H1 (cell line): ENCODE data around the gene TGFB1. TPM values are rescaled to one million over a fixed set of nuclear protein-coding genes. Genes with fewer than 3 reads are reported as not detected.

Experiments
- CTCF ChIA-PET: fragments of 300-600 bp; sonication (Branson Sonifier 250); formaldehyde crosslinking; loops from one replicate; lab custom pipeline; 2021; ENCODE audit not compliant: partially characterized antibody; lab: Charles Lee
- POLR2A ChIA-PET: fragments of 300-600 bp; sonication (Branson Sonifier 250); formaldehyde crosslinking; loops from one replicate; lab custom pipeline; 2021; ENCODE audit warnings: inconsistent platforms; ENCODE audit not compliant: partially characterized antibody; lab: Charles Lee
- DNase-seq, 2 experiments: peaks; one replicate each; pipeline versions ENCODE4 v3.0.0 to v3.0.0-alpha.2; 2010 to 2022; ENCODE audit warnings: low spot score in 2 of 2, low read depth in 1 of 2, mixed read lengths in 1 of 2
- FAIRE-seq: peaks from 2 replicates; lab custom pipeline; 2011; peaks lifted over from hg19 to GRCh38; lab: Jason Lieb, UNC
- H2AFZ ChIP-seq: 2 replicates; pipeline ENCODE4 v1.8.1; 2012; ENCODE audit warnings: low read length, inconsistent platforms
- H2AK5ac ChIP-seq: 2 replicates; pipeline ENCODE4 v1.6.1; 2013; ENCODE audit warnings: low read depth, low read length
- H2BK120ac ChIP-seq: replicated peaks from 2 replicates; pipeline ENCODE3; 2013; ENCODE audit warnings: low read depth, low read length, inconsistent platforms
- H2BK12ac ChIP-seq: 2 replicates; pipeline ENCODE4 v1.6.1; 2013; ENCODE audit warnings: low read depth, low read length
- H2BK15ac ChIP-seq: 2 replicates; pipeline ENCODE4 v1.6.1; 2013; ENCODE audit warnings: low read length
- H2BK20ac ChIP-seq: 2 replicates; pipeline ENCODE4 v1.6.1; 2013; ENCODE audit warnings: low read length
- H2BK5ac ChIP-seq: 2 replicates; pipeline ENCODE4 v1.6.1; 2013; ENCODE audit warnings: low read depth, low read length
- H3K14ac ChIP-seq: 2 replicates; pipeline ENCODE4 v1.6.1; 2013; ENCODE audit warnings: inconsistent platforms; ENCODE audit not compliant: insufficient read length
- H3K18ac ChIP-seq: 2 replicates; pipeline ENCODE4 v1.6.1; 2013; ENCODE audit warnings: low read length; ENCODE audit errors: extremely low read depth
- H3K23ac ChIP-seq: 2 replicates; pipeline ENCODE4 v1.6.1; 2013; ENCODE audit warnings: inconsistent platforms; ENCODE audit not compliant: insufficient read length
- H3K23me2 ChIP-seq: 2 replicates; pipeline ENCODE4 v1.6.1; 2013; ENCODE audit warnings: low read depth, low read length
- H3K27ac ChIP-seq: 2 replicates; pipeline ENCODE4 v1.6.1; 2011; ENCODE audit warnings: low read depth, low read length, inconsistent platforms
- H3K27me3 ChIP-seq, 4 experiments: replicated peaks in 1 of 4; 1 replicate in 1 of 4; 2 replicates in 3 of 4; pipeline versions ENCODE4 v1.6.1 to v1.8.1; 2011 to 2013; ENCODE audit warnings: low read length in 3 of 4, mild to moderate bottlenecking in 3 of 4, inconsistent platforms in 2 of 4, mixed read lengths in 2 of 4, moderate library complexity in 1 of 4; ENCODE audit not compliant: control insufficient read depth in 3 of 4, insufficient read depth in 3 of 4; ENCODE audit errors: extremely low read depth in 1 of 4
- H3K36me3 ChIP-seq, 4 experiments: 2 replicates each; pipeline versions ENCODE4 v1.6.1 to v1.8.1; 2011 to 2013; ENCODE audit warnings: mild to moderate bottlenecking in 4 of 4, low read length in 3 of 4, moderate library complexity in 2 of 4, control low read depth in 1 of 4, inconsistent platforms in 1 of 4; ENCODE audit not compliant: insufficient read depth in 4 of 4, control insufficient read depth in 2 of 4
- H3K4ac ChIP-seq: replicated peaks from 2 replicates; pipeline ENCODE3; 2013; ENCODE audit warnings: low read length, low read depth, mixed read lengths, inconsistent platforms; ENCODE audit not compliant: insufficient read length
- H3K4me1 ChIP-seq, 4 experiments: replicated peaks in 1 of 4; 1 replicate in 1 of 4; 2 replicates in 3 of 4; pipeline versions ENCODE4 v1.6.1 to v1.8.1; 2011 to 2013; ENCODE audit warnings: low read length in 3 of 4, inconsistent platforms in 2 of 4, mixed read lengths in 1 of 4; ENCODE audit not compliant: insufficient read depth in 4 of 4, control insufficient read depth in 3 of 4
- H3K4me2 ChIP-seq, 2 experiments: 2 replicates each; pipeline versions ENCODE4 v1.6.1 to v1.8.1; 2011 to 2013; ENCODE audit warnings: low read depth in 2 of 2, low read length in 2 of 2, control low read depth in 1 of 2, inconsistent platforms in 1 of 2, mild to moderate bottlenecking in 1 of 2; ENCODE audit not compliant: insufficient read depth in 1 of 2
- H3K4me3 ChIP-seq, 4 experiments: fragments of 200-600, 300-600 bp in 1 of 4; sonication (generic), shearing (Covaris generic), sonication (Bioruptor Twin) in 1 of 4; 2 replicates each; pipeline versions ENCODE4 v1.5.1 to v1.8.1; 2011 to 2016; ENCODE audit warnings: low read length in 4 of 4, low read depth in 3 of 4, control low read depth in 2 of 4, inconsistent platforms in 2 of 4, mild to moderate bottlenecking in 2 of 4, mixed read lengths in 1 of 4, moderate library complexity in 1 of 4; ENCODE audit not compliant: insufficient read depth in 2 of 4; ENCODE audit errors: extremely low read depth in 1 of 4
- H3K56ac ChIP-seq: replicated peaks from 2 replicates; pipeline ENCODE3; 2013; ENCODE audit warnings: low read depth, mild to moderate bottlenecking, mixed read lengths, low read length, inconsistent platforms; ENCODE audit not compliant: insufficient read length
- H3K79me1 ChIP-seq: 2 replicates; pipeline ENCODE4 v1.6.1; 2013; ENCODE audit warnings: low read depth, low read length, control low read depth
- H3K79me2 ChIP-seq, 2 experiments: 2 replicates each; pipeline versions ENCODE4 v1.6.1 to v1.8.1; 2012 to 2013; ENCODE audit warnings: low read length in 2 of 2, mild to moderate bottlenecking in 2 of 2, inconsistent platforms in 1 of 2; ENCODE audit not compliant: insufficient read depth in 2 of 2, control insufficient read depth in 1 of 2
- H3K9ac ChIP-seq, 4 experiments: replicated peaks in 1 of 4; 1 replicate in 1 of 4; 2 replicates in 3 of 4; pipeline versions ENCODE4 v1.6.1 to v1.8.1; 2011 to 2013; ENCODE audit warnings: low read depth in 3 of 4, low read length in 3 of 4, control low read depth in 2 of 4, mild to moderate bottlenecking in 2 of 4, moderate library complexity in 2 of 4, inconsistent platforms in 1 of 4; ENCODE audit errors: extremely low read depth in 1 of 4
- H3K9me3 ChIP-seq, 2 experiments: 2 replicates each; pipeline versions ENCODE4 v1.6.1 to v1.8.1; 2012 to 2013; ENCODE audit warnings: mild to moderate bottlenecking in 2 of 2, moderate library complexity in 2 of 2, control low read depth in 1 of 2, inconsistent platforms in 1 of 2, low read depth in 1 of 2, low read length in 1 of 2, mixed read lengths in 1 of 2; ENCODE audit not compliant: insufficient read depth in 2 of 2
- H4K20me1 ChIP-seq, 2 experiments: replicated peaks in 1 of 2; 2 replicates each; pipeline versions ENCODE3 to v1.8.1; 2011 to 2013; ENCODE audit warnings: inconsistent platforms in 2 of 2, low read length in 2 of 2, mild to moderate bottlenecking in 1 of 2; ENCODE audit not compliant: insufficient read depth in 2 of 2, control insufficient read depth in 1 of 2
- H4K5ac ChIP-seq: 2 replicates; pipeline ENCODE4 v1.6.1; 2013; ENCODE audit warnings: low read length, low read depth, mixed read lengths, inconsistent platforms; ENCODE audit not compliant: insufficient read length
- H4K8ac ChIP-seq: 2 replicates; pipeline ENCODE4 v1.8.0; 2013; ENCODE audit warnings: mild to moderate bottlenecking, moderate library complexity, low read length, inconsistent platforms; ENCODE audit not compliant: insufficient read depth; ENCODE audit errors: extremely low read depth
- H4K91ac ChIP-seq: replicated peaks from 2 replicates; pipeline ENCODE3; 2013; ENCODE audit warnings: low read length, mixed read lengths, inconsistent platforms; ENCODE audit not compliant: insufficient read length
- POLR2A ChIP-seq, 2 experiments: IDR thresholded peaks; 1 replicate in 1 of 2; 2 replicates in 1 of 2; pipeline ENCODE4 v1.6.1; 2011; ENCODE audit warnings: low read depth in 2 of 2, low read length in 2 of 2, mild to moderate bottlenecking in 2 of 2; ENCODE audit errors: control extremely low read depth in 1 of 2
- SP4 ChIP-seq: IDR thresholded peaks from 2 replicates; pipeline ENCODE4 v1.6.1; 2012; ENCODE audit warnings: low read length, inconsistent platforms
- WGBS, 2 experiments: shearing (Covaris generic) in 1 of 2; methylation state at CpG; one replicate each; pipeline versions ENCODE4 v1.1.6 to v1.1.7; 2013 to 2015; ENCODE audit warnings: low lambda C conversion rate in 2 of 2, mixed read lengths in 2 of 2, inconsistent platforms in 1 of 2, low coverage in 1 of 2, missing lambda C conversion rate in 1 of 2; ENCODE audit not compliant: insufficient replicate concordance in 2 of 2, insufficient coverage in 1 of 2, insufficient read length in 1 of 2; ENCODE audit errors: extremely low coverage in 1 of 2, missing lambda C conversion rate in 1 of 2; 5-methylcytosine and 5-hydroxymethylcytosine counted together
- polyA plus RNA-seq, 7 experiments: library from polyadenylated mRNA; depleted of rRNA in 3 of 7; stranded (reverse) in 5 of 7; unstranded in 2 of 7; fragments of >200 nt in 5 of 7; fragments of 200-250 nt in 2 of 7; gene quantifications; 1 replicate in 5 of 7; 2 replicates in 1 of 7; 4 replicates in 1 of 7; pipeline versions ENCODE4 v1.2.1 to v1.2.3, GENCODE V29; 2011 to 2013; ENCODE audit warnings: missing spikeins in 2 of 7, mixed read lengths in 2 of 7
- total RNA-seq: library from RNA; stranded (reverse); fragmentation: NEBNext Ultra II Directional; extraction: Animal tissue kit (Norgen Biotek cat#: 25700); gene quantifications from 2 replicates; pipeline ENCODE4 v1.2.1, GENCODE V29; 2021

The TGFB1 gene
- total and polyA plus RNA-seq, 2 of the 8 experiments (the other 6 are each of a cell fraction or from before 2014, with no cell fraction given): 1.7 to 10.6 TPM

DNA sequence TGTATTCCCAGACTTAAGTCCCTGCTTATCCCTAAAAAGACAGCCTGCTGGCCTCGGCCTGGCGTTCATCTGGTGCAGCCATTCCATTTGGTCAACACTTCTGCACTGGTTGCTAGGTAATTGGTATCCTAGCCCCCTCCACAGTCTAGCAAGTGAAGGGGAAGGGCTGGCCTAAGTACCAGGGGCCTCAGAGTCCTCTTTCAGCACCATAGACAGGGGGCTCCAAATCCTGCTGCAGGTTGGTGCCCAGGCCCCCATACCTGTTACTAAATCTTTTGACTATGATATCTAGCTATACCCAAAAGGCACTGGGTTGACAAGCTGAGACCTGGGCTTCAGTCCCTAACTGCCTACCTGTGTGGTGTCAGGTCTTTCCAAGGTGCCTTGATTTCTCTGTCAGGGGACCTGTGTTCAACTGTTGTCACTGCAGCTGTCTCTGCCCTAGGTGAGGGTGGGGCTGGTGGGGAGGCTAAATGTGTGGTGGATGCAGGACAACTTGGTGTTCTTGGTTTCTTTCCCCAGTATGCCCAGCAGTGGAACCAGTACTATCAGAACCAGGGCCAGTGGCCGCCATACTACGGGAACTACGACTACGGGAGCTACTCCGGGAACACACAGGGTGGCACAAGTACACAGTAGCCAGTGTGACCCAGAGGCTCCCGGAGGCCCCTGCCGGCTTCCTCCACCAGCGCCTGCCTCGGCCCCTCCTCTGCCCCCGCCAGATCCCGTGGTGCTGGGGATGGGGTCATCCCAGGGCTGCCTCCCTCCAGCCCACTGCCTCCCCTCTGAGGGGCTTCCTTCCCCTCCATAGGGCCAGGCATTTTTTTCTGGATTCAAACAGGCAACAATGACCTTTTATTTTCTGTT, 47.6 kb downstream of the TGFB1 start:
- no peak overlapping the region for H4K5ac ChIP-seq
- H2BK120ac ChIP-seq: no peak overlapping the region
- H3K27ac ChIP-seq: no peak overlapping the region
- FAIRE-seq (no peak), DNase-seq (no peak)
- no peak overlapping the region for H3K9ac ChIP-seq
- peaks cover 7% of the 10 kb centered on the region for H3K23me2 ChIP-seq
- H2BK12ac ChIP-seq: no peak overlapping the region
- no peak overlapping the region for H2BK5ac ChIP-seq
- H3K4me3 ChIP-seq: no peak overlapping the region
- 96% methylated on average over 7 of the region's 13 CpGs; no CpG with 5 or more reads in 1 of the 2 experiments for WGBS, 2 experiments
- H3K4ac ChIP-seq: no peak overlapping the region
- no peaks in the 10 kb centered on the region for H3K9me3 ChIP-seq
- H3K79me1 ChIP-seq: peaks cover under 1% of the 10 kb centered on the region; the same call in 1 of the 2 replicates
- H3K79me2 ChIP-seq: no peaks in the 10 kb centered on the region; a peak in 1 of 4 replicates
- no peak overlapping the region for H2AK5ac ChIP-seq
- H4K91ac ChIP-seq: no peak overlapping the region
- ChIA-PET POLR2A (interaction anchor here (1.0 to 22.6 kb wide), 3 partner anchors 16 to 102 kb away, joined by 4 to 579 read pairs (median 137); partner anchors contain the start of gene HNRNPUL1), CTCF (interaction anchor here (0.5 to 7.3 kb wide), 4 partner anchors 10 to 391 kb away, joined by 3 to 63 read pairs (median 10); no protein-coding TSS in a partner anchor)
- H2BK15ac ChIP-seq: no peak overlapping the region
- H4K20me1 ChIP-seq: peaks cover 4 to 17% of the 10 kb centered on the region in 2 experiments
- no peak overlapping the region for H3K56ac ChIP-seq
- H3K14ac ChIP-seq: no peak overlapping the region
- peaks cover 0 to 10% (median under 1%) of the 10 kb centered on the region in 4 experiments; a peak in 3 of 7 replicates for H3K4me1 ChIP-seq
- no peak overlapping the region for H3K4me2 ChIP-seq
- peak overlapping the region; percentile 17; the same call in 1 of the 2 replicates for H4K8ac ChIP-seq
- H3K23ac ChIP-seq: no peak overlapping the region
- no peak overlapping the region for H2AFZ ChIP-seq
- no peak overlapping the region for H2BK20ac ChIP-seq
- no peaks in the 10 kb centered on the region for H3K27me3 ChIP-seq
- H3K36me3 ChIP-seq: peaks cover 44 to 63% (median 54%) of the 10 kb centered on the region in 4 experiments
- peak in 1 of 2 experiments; percentile 8; a peak in 2 of 3 replicates for TF ChIP-seq POLR2A (IDR thresholded peaks at IDR 0.05; ENCODE audit: control extremely low read depth in 1 of 2, low read depth in 2 of 2, low read length in 2 of 2)
- no peak for TF ChIP-seq SP4
- no peak overlapping the region for H3K18ac ChIP-seq
